Loucy (cell line): ENCODE measurements around the gene TUBGCP3.

Source experiments
- CTCF ChIP-seq: fragments of 200-600 bp; sonication (generic); conservative IDR thresholded peaks from 2 replicates; pipeline ENCODE4 v1.5.1; 2014; ENCODE audit warnings: mild to moderate bottlenecking, antibody characterized with exemption, low read length
- EZH2phosphoT487 ChIP-seq: fragments of 200-600 bp; IDR thresholded peaks from 2 replicates; pipeline ENCODE4 v1.6.1; 2018; ENCODE audit warnings: antibody characterized with exemption, mild to moderate bottlenecking, moderate library complexity, borderline replicate concordance

- no peak for TF ChIP-seq CTCF
- no peak for TF ChIP-seq EZH2phosphoT487
Observed at GRCh38 chr13:112465251-112466131, 122.5 kb downstream of the TUBGCP3 start.
